Measurements from ENCODE around the gene SNRNP48. TPM values are rescaled to one million over a fixed set of nuclear protein-coding genes. Genes with fewer than 3 reads are reported as not detected.

The SNRNP48 gene
- total RNA-seq, 1 experiment from 2014 or later = 29.1 TPM

- TF ChIP-seq CTCF (IDR thresholded peaks at IDR 0.05; ENCODE audit: insufficient read depth in 1 of 2, low read depth in 1 of 2, low read length in 1 of 2, severe bottlenecking in 1 of 2, unreplicated experiment in 1 of 2) = no peak
- no peak for DNase-seq
- Histone ChIP-seq H3K27me3 (replicated peaks; ENCODE audit: control insufficient read depth, insufficient read depth, low read length) (no peaks in the 10 kb centered on the region), H3K9me3 (no peaks in the 10 kb centered on the region), H3K36me3 (ENCODE audit: control insufficient read depth, insufficient read depth, low read length) (peaks cover 14% of the 10 kb centered on the region), H3K4me1 (no peaks in the 10 kb centered on the region), H3K4me3 (ENCODE audit: low read depth, low read length) (no peak overlapping the region)
- no TSS peak for BruUV-seq (replicated peaks)
- ChIA-PET CTCF (no interaction called here), POLR2A (no interaction called here)
- Mint-ChIP-seq H3K36me3 (ENCODE audit: insufficient read depth, unreplicated experiment) (peaks cover 95% of the 10 kb centered on the region), H3K27me3 (ENCODE audit: insufficient read depth, unreplicated experiment) (no peaks in the 10 kb centered on the region), H3K27ac (ENCODE audit: unreplicated experiment) (no peak overlapping the region), H3K9me3 (ENCODE audit: unreplicated experiment) (no peaks in the 10 kb centered on the region), H3K4me3 (ENCODE audit: unreplicated experiment) (no peak overlapping the region), H3K4me1 (ENCODE audit: low read depth, unreplicated experiment) (no peaks in the 10 kb centered on the region)
- intact Hi-C loops (cut with micrococcal nuclease; ENCODE audit: unreplicated experiment) = no loop called here
Measured at GRCh38 chr6:7569082-7569481, 20.9 kb upstream of the SNRNP48 start.

GRCh38 chr6:7572213-7572943, 17.6 kb upstream of the SNRNP48 start:
- Mint-ChIP-seq H3K27me3 (ENCODE audit: insufficient read depth, unreplicated experiment) (no peaks in the 10 kb centered on the region), H3K9me3 (ENCODE audit: unreplicated experiment) (no peaks in the 10 kb centered on the region), H3K27ac (ENCODE audit: unreplicated experiment) (no peak overlapping the region), H3K4me1 (ENCODE audit: low read depth, unreplicated experiment) (no peaks in the 10 kb centered on the region), H3K4me3 (ENCODE audit: unreplicated experiment) (no peak overlapping the region), H3K36me3 (ENCODE audit: insufficient read depth, unreplicated experiment) (peaks cover 86% of the 10 kb centered on the region)
- Histone ChIP-seq H3K4me3 (ENCODE audit: low read depth, low read length) (no peak overlapping the region), H3K36me3 (ENCODE audit: control insufficient read depth, insufficient read depth, low read length) (peaks cover 11% of the 10 kb centered on the region), H3K4me1 (no peaks in the 10 kb centered on the region), H3K9me3 (no peaks in the 10 kb centered on the region), H3K27me3 (replicated peaks; ENCODE audit: control insufficient read depth, insufficient read depth, low read length) (no peaks in the 10 kb centered on the region)
- BruUV-seq (replicated peaks) = no TSS peak
- ChIA-PET POLR2A (interaction anchor here (0.7 kb wide), 1 partner anchor 39 kb away, joined by 3 read pairs; no protein-coding TSS in a partner anchor), CTCF (interaction anchor here (1.1 kb wide), 1 partner anchor 147 kb away, joined by 3 read pairs; no protein-coding TSS in a partner anchor)
- intact Hi-C loops (cut with micrococcal nuclease; ENCODE audit: unreplicated experiment) = no loop called here
- no peak for TF ChIP-seq CTCF (IDR thresholded peaks at IDR 0.05; ENCODE audit: insufficient read depth in 1 of 2, low read depth in 1 of 2, low read length in 1 of 2, severe bottlenecking in 1 of 2, unreplicated experiment in 1 of 2)
- DNase-seq = no peak

GRCh38 chr6:7574500-7574899, 15.5 kb upstream of the SNRNP48 start:
- H3K4me3 ChIP-seq (ENCODE audit: low read depth, low read length) = no peak overlapping the region
- no peaks in the 10 kb centered on the region for H3K9me3 ChIP-seq
- peaks cover 65% of the 10 kb centered on the region for H3K36me3 Mint-ChIP-seq (ENCODE audit: insufficient read depth, unreplicated experiment)
- H3K27me3 ChIP-seq (replicated peaks; ENCODE audit: control insufficient read depth, insufficient read depth, low read length) = no peaks in the 10 kb centered on the region
- H3K4me1 ChIP-seq = no peaks in the 10 kb centered on the region
- no peak overlapping the region for H3K27ac Mint-ChIP-seq (ENCODE audit: unreplicated experiment)
- no peak for DNase-seq
- no peak overlapping the region for H3K4me3 Mint-ChIP-seq (ENCODE audit: unreplicated experiment)
- POLR2A ChIA-PET = no interaction called here
- peaks cover 8% of the 10 kb centered on the region for H3K36me3 ChIP-seq (ENCODE audit: control insufficient read depth, insufficient read depth, low read length)
- no peaks in the 10 kb centered on the region for H3K9me3 Mint-ChIP-seq (ENCODE audit: unreplicated experiment)
- intact Hi-C loops (cut with micrococcal nuclease; ENCODE audit: unreplicated experiment) = no loop called here
- no peaks in the 10 kb centered on the region for H3K4me1 Mint-ChIP-seq (ENCODE audit: low read depth, unreplicated experiment)
- CTCF ChIA-PET = no interaction called here
- TF ChIP-seq CTCF (IDR thresholded peaks at IDR 0.05; ENCODE audit: insufficient read depth in 1 of 2, low read depth in 1 of 2, low read length in 1 of 2, severe bottlenecking in 1 of 2, unreplicated experiment in 1 of 2) = no peak
- BruUV-seq (replicated peaks) = no TSS peak
- no peaks in the 10 kb centered on the region for H3K27me3 Mint-ChIP-seq (ENCODE audit: insufficient read depth, unreplicated experiment)

All from Caco-2 (cell line).